Activated naive CD4-positive, alpha-beta T cell treated with anti-CD3 and anti-CD28 coated beads, Interleukin-2, amount 50 U/mL, for 72 hours (primary cell): Measurements from ENCODE around the gene ZMAT3. TPM values are rescaled to one million over a fixed set of nuclear protein-coding genes. Genes with fewer than 3 reads are reported as not detected.
"Not testable (repeated sequence)": the region's sequence is repeated elsewhere in the genome, so short reads cannot be mapped to it uniquely, and the experiment has no call there.

ENCODE experiments used
- ATAC-seq, 2 donors: fragments of 150-1000 bp; cut with Tn5 transposase; 2 replicates each; pipeline ENCODE4 v1.10.0; 2021; ENCODE audit warnings: mild to moderate bottlenecking in 2 of 2, moderate library complexity in 2 of 2
- DNase-seq, 2 donors: peaks; one replicate each; pipeline ENCODE4 v3.0.0; 2021 to 2022; ENCODE audit warnings: low spot score in 2 of 2
- H3K27ac Mint-ChIP-seq, 2 donors: one replicate each; pipeline ENCODE4 v1.8.0; 2022; ENCODE audit warnings: mild to moderate bottlenecking in 2 of 2, mixed read lengths in 2 of 2
- H3K36me3 Mint-ChIP-seq, 2 donors: one replicate each; pipeline ENCODE4 v1.8.0; 2022; ENCODE audit warnings: mixed read lengths in 2 of 2
- H3K9me3 Mint-ChIP-seq, 2 donors: one replicate each; pipeline ENCODE4 v1.8.0; 2022; ENCODE audit warnings: mixed read lengths in 2 of 2
- total RNA-seq, 2 donors: library from RNA; stranded (reverse); gene quantifications; one replicate each; pipeline ENCODE4 v1.2.3, GENCODE V29; 2022

Gene ZMAT3
- total RNA-seq, 2 donors from 2014 or later = 11.1 to 83.2 TPM

DNA sequence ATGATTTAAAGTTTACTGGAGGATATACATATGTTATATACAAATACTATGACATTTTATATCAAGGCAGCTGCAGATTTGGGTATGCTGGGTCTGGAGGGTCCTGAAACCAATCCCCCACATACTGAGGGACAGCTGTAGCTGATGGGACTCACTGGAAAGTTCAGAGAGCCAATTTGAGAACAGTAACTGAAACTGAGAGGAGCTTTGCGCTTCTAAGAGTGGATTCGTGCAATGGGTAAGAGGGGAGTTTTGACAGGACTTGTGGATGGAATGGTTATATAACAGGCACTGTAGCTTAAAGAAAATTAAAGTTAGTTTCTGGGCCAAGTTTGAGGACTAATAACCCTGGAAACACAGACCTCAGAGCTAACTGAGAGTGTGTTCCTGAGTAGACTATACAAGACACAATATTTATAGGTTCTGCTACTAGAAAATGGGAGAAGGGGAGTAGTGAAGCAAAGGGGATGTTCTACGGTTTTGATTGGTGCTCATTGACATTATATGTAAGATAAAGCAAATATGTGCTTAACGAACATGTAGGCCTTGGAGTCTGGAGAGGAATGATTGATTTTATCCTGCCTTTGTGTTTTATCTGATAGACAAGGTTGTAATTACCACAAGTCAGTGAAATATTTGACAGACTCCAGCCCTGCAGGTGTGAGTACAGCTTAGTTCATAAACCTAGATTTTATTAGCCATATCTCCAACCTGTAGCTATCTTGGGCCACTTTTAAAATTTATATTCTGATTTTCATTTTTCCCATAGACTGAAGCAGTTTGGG, 4.8 kb upstream of the ZMAT3 start:
- no peak overlapping the region for H3K27ac Mint-ChIP-seq
- DNase-seq = no peak
- peaks cover 0 to 4% of the 10 kb centered on the region in 2 donors for H3K9me3 Mint-ChIP-seq
- no peaks in the 10 kb centered on the region for H3K36me3 Mint-ChIP-seq
- no peak for ATAC-seq

GRCh38 chr3:179074656-179075055, 3.0 kb upstream of the ZMAT3 start:
- peaks cover 8 to 9% of the 10 kb centered on the region in 2 donors for H3K36me3 Mint-ChIP-seq
- ATAC-seq (no peak), DNase-seq (no peak)
- H3K27ac Mint-ChIP-seq = no peak overlapping the region
- H3K9me3 Mint-ChIP-seq = peaks cover 0 to 4% of the 10 kb centered on the region in 2 donors

- Mint-ChIP-seq H3K9me3 (peaks cover 0 to 4% of the 10 kb centered on the region in 2 donors), H3K27ac (no peak overlapping the region), H3K36me3 (peaks cover 8 to 16% of the 10 kb centered on the region in 2 donors)
- no peak for DNase-seq
- no peak for ATAC-seq
These were observed 2.2 kb upstream of the ZMAT3 start for GRCh38 chr3:179073816-179074215.

DNA sequence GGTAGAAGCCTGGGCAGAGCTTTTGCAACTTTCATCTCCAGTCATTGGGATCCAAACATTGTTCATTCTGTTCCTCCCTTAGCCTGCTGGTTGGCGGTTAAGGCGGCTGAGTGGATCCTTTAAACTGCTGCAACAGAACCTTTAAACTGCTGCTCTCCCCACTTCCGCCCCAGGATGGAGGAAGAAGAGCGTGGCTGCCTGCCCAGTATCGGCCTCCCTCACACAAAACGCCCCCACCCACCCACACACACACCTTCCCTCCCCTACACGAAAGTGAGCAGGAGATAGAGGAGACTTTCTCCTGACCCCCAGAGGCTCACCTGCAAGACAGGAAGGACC, 460 bp upstream of the ZMAT3 start:
- H3K27ac Mint-ChIP-seq = peak overlapping the region; percentile 11 to 97
- peak; percentile 56 to 65 for ATAC-seq
- peak in 1 of 2 donors; percentile 43 for DNase-seq
- H3K9me3 Mint-ChIP-seq = peaks cover 0 to 4% of the 10 kb centered on the region in 2 donors
- peaks cover 8 to 27% of the 10 kb centered on the region in 2 donors for H3K36me3 Mint-ChIP-seq

DNA sequence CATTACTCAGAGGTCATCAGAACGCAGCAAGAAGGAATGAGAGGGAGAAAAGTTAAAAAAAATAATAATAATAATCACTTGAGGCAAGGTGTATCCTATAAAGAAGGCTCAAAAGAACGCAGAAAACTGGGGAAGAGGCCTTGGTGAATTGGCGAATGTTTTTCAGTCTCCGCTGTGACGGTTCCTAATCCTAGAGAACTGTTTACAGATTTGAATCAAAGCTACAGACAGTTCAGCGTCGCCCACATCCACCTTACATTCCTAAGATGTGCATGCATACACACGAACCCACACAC, 634 bp downstream of the ZMAT3 start:
- peak overlapping the region; percentile 91 to 97 for H3K27ac Mint-ChIP-seq
- peaks cover 17 to 27% of the 10 kb centered on the region in 2 donors for H3K36me3 Mint-ChIP-seq
- ATAC-seq (no peak), DNase-seq (no peak)
- H3K9me3 Mint-ChIP-seq = peaks cover 0 to 4% of the 10 kb centered on the region in 2 donors

- peaks cover 20 to 27% of the 10 kb centered on the region in 2 donors for H3K36me3 Mint-ChIP-seq
- ATAC-seq (no peak), DNase-seq (no peak)
- peaks cover 0 to 4% of the 10 kb centered on the region in 2 donors for H3K9me3 Mint-ChIP-seq
- H3K27ac Mint-ChIP-seq = peak overlapping the region in 1 of 2 donors; percentile 97
These were observed 1.7 kb downstream of the ZMAT3 start for GRCh38 chr3:179069762-179070390.

GRCh38 chr3:179068779-179069530, 2.7 kb downstream of the ZMAT3 start:
- DNase-seq = peak in 1 of 2 donors; percentile 53
- H3K9me3 Mint-ChIP-seq = peaks cover 0 to 4% of the 10 kb centered on the region in 2 donors
- ATAC-seq = no peak
- peak overlapping the region in 1 of 2 donors; percentile 97 for H3K27ac Mint-ChIP-seq
- H3K36me3 Mint-ChIP-seq = peaks cover 20 to 27% of the 10 kb centered on the region in 2 donors

GRCh38 chr3:179067839-179068238, 3.8 kb downstream of the ZMAT3 start:
- Mint-ChIP-seq H3K36me3 (peaks cover 20 to 27% of the 10 kb centered on the region in 2 donors), H3K27ac (peak overlapping the region in 1 of 2 donors; percentile 48), H3K9me3 (no peaks in the 10 kb centered on the region)
- ATAC-seq (no peak), DNase-seq (no peak)

DNA sequence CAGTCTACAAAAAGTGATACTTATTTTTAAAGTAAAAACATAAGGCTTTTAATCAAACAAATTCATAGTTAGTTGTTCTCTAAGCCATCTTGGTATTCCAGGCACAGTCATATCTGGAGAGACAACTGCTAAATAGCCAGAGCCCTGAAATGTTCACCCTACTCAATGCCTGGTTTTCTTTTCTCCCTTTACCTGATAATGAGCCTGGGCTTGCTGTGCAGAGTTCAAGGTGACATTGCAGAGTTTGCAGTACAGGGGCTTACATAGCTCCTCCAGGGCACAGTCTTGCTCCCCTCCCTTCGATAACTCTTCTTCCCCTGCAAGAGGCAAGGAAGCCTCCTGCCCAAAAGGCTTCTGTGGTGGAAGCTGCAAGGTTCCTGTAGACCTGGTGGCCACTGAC, 4.3 kb downstream of the ZMAT3 start:
- no peaks in the 10 kb centered on the region for H3K9me3 Mint-ChIP-seq
- H3K36me3 Mint-ChIP-seq = peaks cover 20 to 27% of the 10 kb centered on the region in 2 donors
- DNase-seq (no peak), ATAC-seq (no peak)
- H3K27ac Mint-ChIP-seq = no peak overlapping the region

GRCh38 chr3:179063945-179064560, 7.6 kb downstream of the ZMAT3 start:
- peak overlapping the region in 1 of 2 donors; percentile 40 for H3K27ac Mint-ChIP-seq
- DNase-seq (no peak), ATAC-seq (no peak)
- peaks cover 17 to 31% of the 10 kb centered on the region in 2 donors for H3K36me3 Mint-ChIP-seq
- H3K9me3 Mint-ChIP-seq = no peaks in the 10 kb centered on the region

GRCh38 chr3:179056326-179056725, 15.3 kb downstream of the ZMAT3 start:
- H3K27ac Mint-ChIP-seq = no peak overlapping the region
- DNase-seq (no peak), ATAC-seq (no peak)
- peaks cover 14 to 37% of the 10 kb centered on the region in 2 donors for H3K36me3 Mint-ChIP-seq
- H3K9me3 Mint-ChIP-seq = peaks cover 0 to 12% of the 10 kb centered on the region in 2 donors

DNA sequence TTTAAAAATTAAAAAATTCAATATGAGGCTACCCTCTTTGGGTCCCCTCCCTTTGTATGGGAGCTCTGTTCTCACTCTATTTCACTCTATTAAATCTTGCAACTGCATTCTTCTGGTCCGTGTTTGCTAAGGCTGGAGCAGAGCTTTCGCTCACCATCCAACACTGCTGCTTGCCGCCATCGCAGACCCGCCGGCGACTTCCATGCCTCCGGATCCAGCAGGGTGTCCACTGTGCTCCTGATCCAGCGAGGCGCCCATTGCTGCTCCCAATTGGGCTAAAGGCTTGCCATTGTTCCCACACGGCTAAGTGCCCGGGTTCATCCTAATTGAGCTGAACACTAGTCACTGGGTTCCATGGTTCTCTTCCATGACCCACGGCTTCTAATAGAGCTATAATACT, 17.0 kb downstream of the ZMAT3 start:
- Mint-ChIP-seq H3K36me3 (peaks cover 24 to 36% of the 10 kb centered on the region in 2 donors), H3K9me3 (peaks cover 0 to 16% of the 10 kb centered on the region in 2 donors)
- not testable (repeated sequence) for H3K27ac Mint-ChIP-seq, DNase-seq, ATAC-seq

DNA sequence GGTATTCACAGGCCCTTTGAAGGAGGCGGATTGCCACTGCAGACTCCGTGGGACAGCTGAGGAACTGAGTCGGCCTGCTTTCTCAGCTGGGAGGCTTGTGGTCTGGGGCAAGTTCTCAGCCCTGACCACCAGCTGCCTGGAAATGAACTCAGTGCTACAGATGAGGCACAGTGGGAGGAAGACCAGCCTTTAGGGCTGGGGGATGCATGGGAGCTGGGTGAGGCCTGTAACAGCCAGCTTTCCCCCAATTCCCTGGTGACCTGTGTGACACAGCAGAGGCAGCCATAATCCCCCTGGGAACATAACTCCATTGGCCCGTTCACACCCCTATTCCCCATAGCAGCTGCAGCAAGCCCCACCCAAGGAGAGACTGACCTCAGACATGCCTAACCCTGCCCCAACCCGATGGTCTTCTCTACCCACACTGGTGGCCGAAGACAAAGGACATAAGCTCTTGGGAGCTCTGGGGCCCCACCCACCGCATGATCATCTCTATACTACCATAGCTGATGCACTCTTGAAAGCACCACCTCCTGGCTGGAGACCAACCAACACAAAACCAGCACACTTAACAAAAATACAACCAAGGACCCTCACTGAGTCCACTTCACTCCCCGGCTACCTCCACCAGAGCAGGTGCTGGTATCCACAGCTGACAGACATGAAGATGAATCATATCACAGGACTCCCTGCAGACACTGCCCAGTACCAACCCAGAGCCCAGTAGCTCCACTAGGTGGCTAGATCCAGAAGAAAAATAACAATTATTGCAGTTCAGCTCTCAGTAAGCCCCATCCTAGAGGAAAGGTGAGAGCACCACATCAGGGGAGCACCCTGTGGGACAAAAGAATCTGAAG, 24.9 kb downstream of the ZMAT3 start:
- DNase-seq (no peak), ATAC-seq (peak; percentile 37 to 87)
- H3K27ac Mint-ChIP-seq = peak overlapping the region in 1 of 2 donors; percentile 35
- H3K36me3 Mint-ChIP-seq = peaks cover 21 to 51% of the 10 kb centered on the region in 2 donors
- H3K9me3 Mint-ChIP-seq = peaks cover 0 to 14% of the 10 kb centered on the region in 2 donors

GRCh38 chr3:179045719-179046402, 25.7 kb downstream of the ZMAT3 start:
- Mint-ChIP-seq H3K36me3 (peaks cover 23 to 52% of the 10 kb centered on the region in 2 donors), H3K9me3 (peaks cover 7 to 17% of the 10 kb centered on the region in 2 donors), H3K27ac (peak overlapping the region in 1 of 2 donors; percentile 26)
- peak; percentile 24 to 73 for ATAC-seq
- DNase-seq = no peak

- not testable (repeated sequence) for ATAC-seq, DNase-seq, H3K27ac Mint-ChIP-seq
- Mint-ChIP-seq H3K9me3 (peaks cover 7 to 17% of the 10 kb centered on the region in 2 donors), H3K36me3 (peaks cover 28 to 38% of the 10 kb centered on the region in 2 donors)
These were observed 32.7 kb downstream of the ZMAT3 start for GRCh38 chr3:179038899-179039251.
